SJSA1 (cell line): ENCODE results near the gene RBBP7. TPM values are rescaled to one million over a fixed set of nuclear protein-coding genes. Genes with fewer than 3 reads are reported as not detected.

Experiments used
- DNase-seq, 2 experiments: peaks; one replicate each; pipeline ENCODE4 v3.0.0-alpha.2; 2015 to 2020; ENCODE audit warnings: low spot score in 2 of 2, low read depth in 1 of 2
- H3K27ac ChIP-seq: fragments of 250-450 bp; sonication (Bioruptor Pico); 2 replicates; pipeline ENCODE4 v1.5.1; 2020; ENCODE audit warnings: mild to moderate bottlenecking, moderate library complexity
- H3K27me3 ChIP-seq: fragments of 250-450 bp; sonication (Bioruptor Pico); replicated peaks from 2 replicates; pipeline ENCODE4 v1.5.1; 2020; ENCODE audit warnings: mild to moderate bottlenecking, moderate library complexity
- H3K36me3 ChIP-seq: fragments of 250-450 bp; sonication (Bioruptor Pico); 2 replicates; pipeline ENCODE4 v1.5.1; 2020; ENCODE audit warnings: mild to moderate bottlenecking
- H3K4me1 ChIP-seq: fragments of 250-450 bp; sonication (Bioruptor Pico); replicated peaks from 2 replicates; pipeline ENCODE4 v1.6.1; 2021; ENCODE audit warnings: mild to moderate bottlenecking
- H3K4me3 ChIP-seq: fragments of 250-450 bp; sonication (Bioruptor Pico); 2 replicates; pipeline ENCODE4 v1.5.1; 2020; ENCODE audit warnings: mild to moderate bottlenecking
- H3K9me3 ChIP-seq: fragments of 250-450 bp; sonication (Bioruptor Pico); replicated peaks from 2 replicates; pipeline ENCODE4 v1.5.1; 2020; ENCODE audit warnings: mild to moderate bottlenecking
- total RNA-seq: library from RNA; depleted of rRNA; stranded (reverse); fragments of >200 nt; shearing (Covaris generic); gene quantifications from 2 replicates; pipeline ENCODE4 v1.2.3, GENCODE V29; 2014

Gene RBBP7
- total RNA-seq, 1 experiment from 2014 or later, result 175 TPM

DNA sequence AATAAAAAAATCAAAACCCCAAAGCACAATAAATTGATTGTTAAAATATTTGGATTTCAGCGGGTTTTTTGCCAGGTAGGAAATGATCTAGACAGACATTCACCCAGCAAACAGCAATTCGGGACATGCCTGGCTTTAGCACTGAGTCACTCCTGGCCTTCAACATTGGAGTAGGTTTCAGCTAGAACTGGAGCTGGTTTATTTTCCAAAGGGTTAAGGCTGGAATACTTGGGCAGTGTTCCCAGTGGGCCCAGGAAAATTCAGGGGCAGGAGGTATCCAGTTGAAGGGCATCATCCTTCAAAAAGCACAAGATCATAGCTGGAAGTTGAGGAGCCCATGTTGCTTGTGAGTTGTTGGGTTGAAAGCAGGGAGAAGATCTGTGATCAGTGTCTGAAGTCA lies 42.9 kb downstream of the RBBP7 start:
- DNase-seq, result no peak

DNA sequence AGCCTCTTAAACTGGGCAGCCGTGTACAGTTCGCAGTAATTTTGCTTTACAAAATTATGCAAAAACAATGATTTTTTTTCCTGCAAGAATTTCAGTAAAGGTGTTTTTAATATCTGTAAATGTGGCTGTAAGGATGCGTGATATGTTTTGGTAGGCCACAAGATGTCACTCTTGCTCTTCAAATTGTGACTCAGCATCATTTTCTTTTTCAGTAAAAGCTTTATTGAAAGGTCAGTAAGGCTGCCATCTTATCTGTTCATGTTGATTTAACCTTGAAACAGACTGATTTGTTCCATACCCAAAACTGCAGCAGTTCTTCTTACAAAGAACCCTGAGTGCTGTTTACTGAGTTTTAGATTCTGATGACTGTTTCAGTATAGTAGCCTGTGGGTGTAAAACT lies 44.0 kb downstream of the RBBP7 start:
- H3K36me3 ChIP-seq, result no peaks in the 10 kb centered on the region
- H3K4me3 ChIP-seq, result no peak overlapping the region
- H3K27ac ChIP-seq, result no peak overlapping the region
- H3K27me3 ChIP-seq, result no peaks in the 10 kb centered on the region
- peaks cover 22% of the 10 kb centered on the region for H3K4me1 ChIP-seq
- DNase-seq, result peak in 1 of 2 experiments; percentile 23
- H3K9me3 ChIP-seq, result no peaks in the 10 kb centered on the region

More for the DNA sequence above, 42.9 kb downstream of the RBBP7 start:
- H3K9me3 ChIP-seq, result no peaks in the 10 kb centered on the region
- peaks cover 21% of the 10 kb centered on the region for H3K4me1 ChIP-seq
- H3K36me3 ChIP-seq, result 0 out of 2 replicates have a peak, but pooled peaks cover 1% of the 10 kb centered on the region
- H3K4me3 ChIP-seq, result no peak overlapping the region
- H3K27ac ChIP-seq, result no peak overlapping the region
- H3K27me3 ChIP-seq, result no peaks in the 10 kb centered on the region

DNA sequence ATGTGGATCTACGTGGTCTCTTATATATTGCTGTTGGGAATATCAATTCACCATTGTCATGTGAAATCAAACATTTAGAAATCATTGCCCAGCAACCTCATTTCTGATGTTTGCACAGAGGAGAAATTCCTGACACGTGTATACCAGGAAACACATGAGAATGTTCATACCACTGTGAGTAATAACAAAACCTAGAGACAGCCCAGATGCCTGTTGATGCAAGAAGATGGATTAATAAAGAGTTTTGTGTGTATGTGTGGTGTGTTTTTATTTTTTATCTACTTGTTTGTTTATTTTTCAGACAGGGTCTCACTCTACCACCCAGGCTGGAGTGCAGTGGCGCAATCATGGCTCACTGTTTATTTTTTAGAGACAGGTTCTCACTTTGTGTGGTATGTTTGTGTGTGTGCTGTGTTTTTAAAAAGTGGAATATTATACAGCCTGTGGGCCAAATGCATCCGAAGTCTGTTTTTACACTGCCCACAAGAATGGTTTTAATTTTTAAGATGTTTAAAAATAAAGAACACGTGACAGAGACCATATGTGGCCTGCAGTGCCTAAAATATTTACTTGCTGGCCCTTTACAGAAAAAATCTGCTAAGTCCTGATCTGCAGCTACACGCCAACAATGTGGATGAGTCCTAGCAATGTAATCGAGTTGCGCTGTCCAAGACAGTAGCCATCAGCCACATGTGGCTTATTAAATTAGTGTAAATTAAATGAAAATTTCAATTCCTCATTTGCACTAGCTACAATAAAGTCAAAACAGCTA lies 44.7 kb downstream of the RBBP7 start:
- DNase-seq, result peak; percentile 53 to 73
- Histone ChIP-seq H3K27ac (peak overlapping the region; percentile 83), H3K4me1 (peaks cover 22% of the 10 kb centered on the region), H3K36me3 (no peaks in the 10 kb centered on the region), H3K4me3 (no peak overlapping the region), H3K27me3 (no peaks in the 10 kb centered on the region), H3K9me3 (no peaks in the 10 kb centered on the region)

DNA sequence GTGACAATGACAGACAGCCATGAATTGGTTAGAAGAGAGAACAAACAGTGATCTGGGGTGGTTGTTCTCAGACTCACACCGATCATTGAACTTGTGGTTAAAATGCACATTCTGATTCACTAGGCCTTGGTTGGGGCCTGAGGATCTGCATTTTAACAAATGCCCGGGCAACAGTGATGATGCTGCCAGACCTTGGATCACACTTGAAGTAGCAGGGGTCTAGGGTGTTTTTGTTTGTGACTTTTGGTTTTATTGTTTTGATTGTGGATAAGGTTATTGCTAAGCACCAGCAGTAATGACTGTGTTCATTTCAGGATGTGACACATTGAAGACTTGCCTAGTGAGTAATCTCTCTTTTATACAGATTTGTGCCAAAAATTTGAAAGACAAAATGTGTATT lies 47.4 kb downstream of the RBBP7 start:
- no peaks in the 10 kb centered on the region for H3K9me3 ChIP-seq
- peaks cover 22% of the 10 kb centered on the region for H3K4me1 ChIP-seq
- peak in 1 of 2 experiments; percentile 30 for DNase-seq
- H3K4me3 ChIP-seq, result no peak overlapping the region
- H3K27me3 ChIP-seq, result no peaks in the 10 kb centered on the region
- peak overlapping the region; percentile 73 for H3K27ac ChIP-seq
- no peaks in the 10 kb centered on the region for H3K36me3 ChIP-seq

DNA sequence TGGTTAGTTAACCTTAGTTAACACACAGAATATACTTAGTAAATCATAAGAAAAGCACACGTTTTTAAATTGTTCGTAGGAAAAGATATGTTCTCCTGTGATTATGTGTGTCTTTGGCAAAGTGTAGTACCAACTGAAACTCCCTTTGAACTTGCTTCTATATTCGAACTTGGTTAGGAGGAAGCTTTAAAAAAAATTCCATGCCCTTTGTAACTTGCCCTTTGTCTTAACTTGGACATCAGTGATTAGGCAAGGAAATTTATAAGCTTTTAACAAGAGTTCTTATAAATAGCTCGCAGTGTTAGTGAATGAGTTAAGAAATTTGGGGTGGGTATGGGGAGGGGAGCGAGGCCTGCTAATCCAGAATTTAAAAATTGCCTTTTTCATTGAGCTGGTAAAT lies 50.5 kb downstream of the RBBP7 start:
- Histone ChIP-seq H3K4me3 (no peak overlapping the region), H3K27me3 (no peaks in the 10 kb centered on the region), H3K4me1 (peaks cover 7% of the 10 kb centered on the region), H3K36me3 (no peaks in the 10 kb centered on the region), H3K27ac (no peak overlapping the region), H3K9me3 (no peaks in the 10 kb centered on the region)
- no peak for DNase-seq

DNA sequence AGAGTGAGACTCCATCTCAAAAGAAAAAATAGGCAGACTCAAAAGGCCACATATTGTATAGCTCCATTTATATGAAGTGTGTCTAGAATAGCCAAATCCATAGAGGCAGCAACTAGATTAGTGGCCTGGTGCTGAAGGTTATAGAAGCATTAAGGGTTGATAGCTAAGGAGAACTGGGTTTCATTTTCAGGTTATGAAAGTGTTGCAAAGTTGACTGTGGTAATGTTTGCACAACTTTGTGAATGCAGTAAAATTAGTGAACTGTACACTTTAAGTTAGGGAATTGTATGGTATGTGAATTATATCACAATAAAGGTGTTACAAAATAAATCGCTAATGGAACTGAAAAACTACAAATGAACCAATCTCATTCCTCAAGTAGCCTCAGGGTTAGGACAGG lies 55.6 kb downstream of the RBBP7 start:
- no peaks in the 10 kb centered on the region for H3K9me3 ChIP-seq
- no peak overlapping the region for H3K27ac ChIP-seq
- DNase-seq, result no peak
- H3K36me3 ChIP-seq, result no peaks in the 10 kb centered on the region
- H3K4me3 ChIP-seq, result no peak overlapping the region
- no peaks in the 10 kb centered on the region for H3K27me3 ChIP-seq
- H3K4me1 ChIP-seq, result no peaks in the 10 kb centered on the region

DNA sequence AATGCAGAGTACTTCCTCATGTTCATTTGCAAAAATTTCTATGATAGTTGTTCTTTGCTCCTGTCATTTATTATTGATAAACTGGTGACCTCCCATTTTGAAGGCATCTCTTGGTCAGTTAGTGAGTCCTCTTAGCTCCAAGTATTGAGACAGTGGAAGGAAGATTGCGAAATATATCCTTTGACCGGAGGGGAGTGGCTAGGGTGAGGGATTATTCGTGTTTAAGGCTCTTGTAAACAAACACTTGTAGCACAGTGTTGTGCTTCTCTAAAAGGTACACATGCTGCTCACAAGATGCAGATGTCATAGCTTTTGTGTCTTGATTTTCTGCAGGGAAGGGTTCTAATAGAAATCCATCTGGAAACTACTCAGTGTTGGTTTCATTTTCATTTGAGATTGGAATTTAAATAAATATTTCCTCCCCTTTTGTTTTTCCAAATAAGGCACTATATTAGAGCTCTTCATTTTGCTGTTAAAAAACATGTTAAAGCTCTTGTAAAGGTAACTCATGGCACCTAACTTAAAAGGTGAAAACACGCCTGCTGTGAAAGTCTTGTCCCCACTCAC lies 62.1 kb downstream of the RBBP7 start:
- no peaks in the 10 kb centered on the region for H3K4me1 ChIP-seq
- no peak for DNase-seq
- H3K27ac ChIP-seq, result no peak overlapping the region
- no peaks in the 10 kb centered on the region for H3K9me3 ChIP-seq
- no peaks in the 10 kb centered on the region for H3K36me3 ChIP-seq
- H3K4me3 ChIP-seq, result peak overlapping the region; percentile 16
- H3K27me3 ChIP-seq, result no peaks in the 10 kb centered on the region

DNA sequence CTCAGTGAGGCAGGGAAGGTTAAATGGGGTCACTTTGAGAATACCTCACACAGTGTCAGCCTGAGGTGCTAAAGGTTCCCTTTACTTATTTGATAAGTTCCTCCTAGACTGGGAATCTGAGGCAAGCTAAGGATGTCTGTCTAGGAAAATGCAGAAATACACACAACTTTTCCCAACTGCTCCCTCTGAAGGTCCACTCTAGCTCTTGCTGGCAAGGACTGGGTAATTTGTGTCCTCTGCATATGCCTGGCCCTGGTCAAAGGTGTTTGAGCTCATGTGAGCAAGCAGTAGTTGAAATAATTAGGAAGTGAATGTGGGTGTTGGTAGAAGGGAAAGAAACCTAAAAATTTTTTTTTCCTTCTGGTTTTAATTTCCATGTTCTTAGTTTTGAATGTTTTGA lies 62.6 kb downstream of the RBBP7 start:
- H3K27ac ChIP-seq, result no peak overlapping the region
- H3K36me3 ChIP-seq, result no peaks in the 10 kb centered on the region
- H3K4me1 ChIP-seq, result no peaks in the 10 kb centered on the region
- no peaks in the 10 kb centered on the region for H3K27me3 ChIP-seq
- no peak for DNase-seq
- H3K4me3 ChIP-seq, result no peak overlapping the region
- H3K9me3 ChIP-seq, result no peaks in the 10 kb centered on the region

DNA sequence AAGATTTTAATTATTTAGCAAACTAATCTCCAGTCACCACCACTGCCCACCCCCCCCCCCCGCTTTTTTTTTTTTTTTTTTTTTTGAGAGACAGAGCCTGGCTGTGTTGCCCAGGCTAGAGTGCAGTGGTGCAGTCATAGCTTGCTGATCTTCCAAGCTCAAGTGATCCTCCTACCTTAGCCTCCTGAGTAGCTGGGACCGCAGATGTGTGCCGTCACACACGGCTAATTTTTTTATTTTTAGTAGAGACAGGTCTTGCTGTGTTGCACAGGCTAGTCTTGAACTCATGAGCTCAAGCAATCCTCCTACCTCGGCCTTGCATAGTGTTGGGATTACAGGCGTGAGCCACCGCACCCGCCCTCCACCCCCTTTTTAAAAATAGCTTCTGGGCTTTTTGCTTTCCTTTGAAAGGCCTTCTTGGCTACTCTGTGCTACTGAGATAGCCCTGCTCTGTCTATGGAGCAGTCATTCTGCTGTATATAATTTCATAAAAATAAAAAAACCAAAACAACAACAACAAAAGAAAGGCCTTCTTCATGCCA lies 65.2 kb downstream of the RBBP7 start:
- Histone ChIP-seq H3K9me3 (no peaks in the 10 kb centered on the region), H3K27ac (no peak overlapping the region)
- DNase-seq, result no peak

DNA sequence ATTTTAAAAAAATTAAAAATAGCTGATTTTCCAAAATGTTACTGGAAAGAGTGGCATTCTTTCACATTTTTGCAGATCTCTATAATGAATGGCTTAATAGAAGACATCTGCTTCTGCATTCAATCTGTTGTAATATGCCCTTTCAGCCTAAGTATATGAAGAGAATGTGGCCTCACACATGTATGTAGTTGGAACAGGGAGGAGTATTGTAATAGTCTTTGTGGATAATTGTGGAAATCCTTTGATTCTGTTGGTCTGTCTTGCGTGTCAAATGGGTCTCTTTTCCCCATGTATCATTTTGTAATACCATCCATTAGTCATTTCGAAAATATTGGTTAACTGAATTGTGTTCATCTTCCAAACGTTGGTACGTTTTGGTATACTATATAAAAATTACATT lies 72.3 kb downstream of the RBBP7 start:
- no peak overlapping the region for H3K4me3 ChIP-seq
- no peaks in the 10 kb centered on the region for H3K27me3 ChIP-seq
- H3K36me3 ChIP-seq, result no peaks in the 10 kb centered on the region
- no peak for DNase-seq
- H3K4me1 ChIP-seq, result no peaks in the 10 kb centered on the region
- no peaks in the 10 kb centered on the region for H3K9me3 ChIP-seq
- no peak overlapping the region for H3K27ac ChIP-seq

More for the DNA sequence above, 65.2 kb downstream of the RBBP7 start:
- H3K36me3 ChIP-seq, result no peaks in the 10 kb centered on the region
- no peaks in the 10 kb centered on the region for H3K4me1 ChIP-seq
- no peaks in the 10 kb centered on the region for H3K27me3 ChIP-seq
- H3K4me3 ChIP-seq, result no peak overlapping the region

DNA sequence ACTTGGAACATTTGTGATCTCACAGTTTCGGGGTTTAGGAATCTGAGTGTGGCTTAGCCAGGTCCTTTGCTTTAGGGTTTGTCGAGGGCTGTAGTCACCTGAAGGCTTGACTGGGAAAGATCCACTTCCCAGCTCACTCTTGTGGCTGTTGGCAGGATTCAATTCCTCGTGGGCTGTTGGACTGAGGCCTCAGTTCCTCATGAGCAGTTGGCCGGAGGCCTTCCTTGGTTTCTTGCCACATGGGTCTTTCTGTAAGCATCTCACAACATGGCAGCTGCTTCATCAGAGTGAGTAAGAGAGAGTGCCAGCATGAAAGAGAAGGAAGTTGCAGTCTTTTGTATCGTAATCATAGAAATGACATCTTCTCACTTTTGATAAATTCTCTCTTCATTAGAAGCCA lies 72.8 kb downstream of the RBBP7 start:
- Histone ChIP-seq H3K36me3 (no peaks in the 10 kb centered on the region), H3K27me3 (no peaks in the 10 kb centered on the region), H3K9me3 (no peaks in the 10 kb centered on the region), H3K4me1 (no peaks in the 10 kb centered on the region), H3K4me3 (no peak overlapping the region), H3K27ac (no peak overlapping the region)
- no peak for DNase-seq

DNA sequence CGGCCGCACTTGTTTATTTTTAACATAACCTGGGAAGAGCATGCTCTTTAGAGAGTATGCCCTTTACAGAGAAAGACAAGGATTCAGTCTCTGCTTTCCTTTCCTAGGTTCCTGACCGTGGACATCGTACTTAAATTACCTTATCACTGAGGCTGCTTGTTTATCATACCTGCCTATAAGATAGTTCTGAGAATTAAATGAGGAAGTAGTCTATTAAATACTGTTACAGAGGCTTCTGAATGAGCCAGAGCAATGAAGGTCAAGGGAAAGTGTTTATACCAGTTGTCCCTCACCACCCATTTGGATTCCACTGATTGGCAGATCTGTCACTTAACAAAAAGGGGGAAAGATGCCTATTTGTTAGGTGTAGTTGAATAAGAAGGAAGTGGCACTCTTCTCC lies 73.9 kb downstream of the RBBP7 start:
- no peak for DNase-seq
- Histone ChIP-seq H3K27ac (no peak overlapping the region), H3K4me3 (no peak overlapping the region), H3K27me3 (no peaks in the 10 kb centered on the region), H3K4me1 (no peaks in the 10 kb centered on the region), H3K36me3 (no peaks in the 10 kb centered on the region), H3K9me3 (no peaks in the 10 kb centered on the region)
